ENCODE data around the gene DCP1B.

Gene DCP1B

DNA sequence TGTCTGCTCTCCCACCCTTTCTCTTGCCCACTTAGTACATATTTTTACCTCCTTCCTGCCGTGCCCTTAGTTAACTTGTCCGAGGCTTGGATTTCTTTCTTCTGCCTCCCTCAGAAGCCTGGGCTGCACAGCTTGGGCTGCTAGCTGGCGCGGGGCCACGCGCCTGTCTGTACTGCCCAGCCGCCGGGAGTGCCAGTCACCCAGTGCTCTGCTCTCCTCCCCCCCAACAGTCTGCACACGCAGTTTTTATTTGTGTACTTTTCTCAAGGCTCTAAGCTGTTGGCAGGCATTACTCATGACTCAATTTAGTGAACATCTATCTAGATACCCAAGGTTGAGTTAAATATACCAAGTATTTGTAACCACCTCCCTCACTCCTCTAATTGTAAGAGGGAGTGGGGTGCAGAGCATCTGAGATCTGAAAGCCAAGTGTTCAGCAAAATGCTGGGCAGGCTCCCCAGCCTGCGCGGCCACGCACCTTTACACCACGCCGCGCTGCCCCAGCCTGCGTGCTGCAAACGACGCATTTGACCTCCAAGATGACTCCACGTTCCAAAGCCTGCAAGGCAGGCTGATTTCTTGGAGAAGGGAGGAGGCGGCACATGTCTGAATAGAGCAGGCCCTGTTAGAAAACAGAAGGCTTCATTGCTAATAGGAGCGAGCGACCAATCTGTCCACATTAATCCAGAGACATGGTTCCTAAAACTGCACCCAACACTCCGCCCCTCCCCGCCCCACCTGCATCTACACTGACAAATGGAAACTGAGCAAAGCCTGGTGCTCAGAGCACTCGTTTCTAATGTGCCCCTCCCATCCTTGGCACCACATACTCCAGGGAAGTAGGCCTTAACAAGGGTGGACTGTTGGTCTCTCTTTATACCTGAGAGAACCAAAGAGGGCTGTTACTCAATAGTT is 67.6 kb downstream of the DCP1B start:
- no peak overlapping the region for H3K4me3 ChIP-seq (ENCODE audit: low read length)
- no peaks in the 10 kb centered on the region for H4K20me1 ChIP-seq (ENCODE audit: insufficient read depth, low read length)
- no peak overlapping the region for H2AFZ ChIP-seq (ENCODE audit: low read depth, low read length)
- peaks cover 30% of the 10 kb centered on the region for H3K4me1 ChIP-seq (ENCODE audit: low read length)
- no peaks in the 10 kb centered on the region for H3K36me3 ChIP-seq (replicated peaks; ENCODE audit: low read depth, low read length)
- no peaks in the 10 kb centered on the region for H3K9me3 ChIP-seq (ENCODE audit: insufficient read depth, low read length)
- no peak overlapping the region for H3K27ac ChIP-seq (ENCODE audit: low read length)
- TF ChIP-seq, protein P1, sequence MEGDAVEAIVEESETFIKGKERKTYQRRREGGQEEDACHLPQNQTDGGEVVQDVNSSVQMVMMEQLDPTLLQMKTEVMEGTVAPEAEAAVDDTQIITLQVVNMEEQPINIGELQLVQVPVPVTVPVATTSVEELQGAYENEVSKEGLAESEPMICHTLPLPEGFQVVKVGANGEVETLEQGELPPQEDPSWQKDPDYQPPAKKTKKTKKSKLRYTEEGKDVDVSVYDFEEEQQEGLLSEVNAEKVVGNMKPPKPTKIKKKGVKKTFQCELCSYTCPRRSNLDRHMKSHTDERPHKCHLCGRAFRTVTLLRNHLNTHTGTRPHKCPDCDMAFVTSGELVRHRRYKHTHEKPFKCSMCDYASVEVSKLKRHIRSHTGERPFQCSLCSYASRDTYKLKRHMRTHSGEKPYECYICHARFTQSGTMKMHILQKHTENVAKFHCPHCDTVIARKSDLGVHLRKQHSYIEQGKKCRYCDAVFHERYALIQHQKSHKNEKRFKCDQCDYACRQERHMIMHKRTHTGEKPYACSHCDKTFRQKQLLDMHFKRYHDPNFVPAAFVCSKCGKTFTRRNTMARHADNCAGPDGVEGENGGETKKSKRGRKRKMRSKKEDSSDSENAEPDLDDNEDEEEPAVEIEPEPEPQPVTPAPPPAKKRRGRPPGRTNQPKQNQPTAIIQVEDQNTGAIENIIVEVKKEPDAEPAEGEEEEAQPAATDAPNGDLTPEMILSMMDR (IDR thresholded peaks at IDR 0.05; ENCODE audit: low read depth, low read length), result no peak
- TF ChIP-seq EZH2phosphoT487 (IDR thresholded peaks at IDR 0.05; ENCODE audit: low read depth), result no peak
- 0 out of 2 replicates have a peak, but pooled peaks cover 1% of the 10 kb centered on the region for H3K27me3 ChIP-seq (ENCODE audit: low read depth, low read length)
- no peak overlapping the region for H3K9ac ChIP-seq (ENCODE audit: low read length)
- H3K4me2 ChIP-seq (ENCODE audit: low read length), result no peak overlapping the region
- no peaks in the 10 kb centered on the region for H3K79me2 ChIP-seq (ENCODE audit: low read length)

DNA sequence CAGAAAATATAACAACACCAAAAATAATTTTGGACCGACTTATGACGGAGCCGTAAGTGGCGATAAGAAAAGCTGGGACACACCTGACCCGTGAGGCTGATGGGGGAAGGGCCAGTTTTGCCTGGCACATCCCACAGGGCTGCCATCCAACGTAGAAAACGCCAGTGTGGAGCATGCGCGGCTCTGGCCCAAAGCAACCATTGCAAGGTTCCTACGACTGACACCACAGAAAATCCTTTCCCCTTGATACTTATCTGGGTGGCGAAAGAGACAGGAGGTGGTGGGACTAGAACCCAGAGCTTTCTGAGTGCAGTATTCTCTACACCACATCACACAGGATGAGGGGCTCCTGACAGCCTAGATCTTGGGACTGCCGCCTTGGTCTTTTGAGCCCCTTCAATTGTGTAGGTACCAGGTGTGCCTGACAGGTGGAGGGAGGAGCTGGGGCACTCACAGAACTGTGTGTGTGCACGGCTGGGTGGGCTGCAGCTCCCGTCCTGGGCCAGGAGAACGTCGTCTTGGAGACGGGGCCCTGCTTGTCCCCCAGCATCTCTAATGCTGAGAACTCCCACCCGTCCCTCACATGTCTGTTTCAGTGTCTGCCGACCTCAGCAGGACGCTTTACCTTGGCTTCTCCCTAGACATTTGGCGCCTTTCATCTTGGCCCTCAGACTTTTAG is 68.4 kb downstream of the DCP1B start:
- Histone ChIP-seq H3K79me2 (ENCODE audit: low read length) (no peaks in the 10 kb centered on the region), H2AFZ (ENCODE audit: low read depth, low read length) (no peak overlapping the region), H3K4me2 (ENCODE audit: low read length) (no peak overlapping the region), H3K9ac (ENCODE audit: low read length) (no peak overlapping the region), H3K27me3 (ENCODE audit: low read depth, low read length) (0 out of 2 replicates have a peak, but pooled peaks cover 2% of the 10 kb centered on the region), H3K4me3 (ENCODE audit: low read length) (no peak overlapping the region), H3K9me3 (ENCODE audit: insufficient read depth, low read length) (no peaks in the 10 kb centered on the region), H3K36me3 (replicated peaks; ENCODE audit: low read depth, low read length) (no peaks in the 10 kb centered on the region), H4K20me1 (ENCODE audit: insufficient read depth, low read length) (no peaks in the 10 kb centered on the region), H3K27ac (ENCODE audit: low read length) (no peak overlapping the region), H3K4me1 (ENCODE audit: low read length) (peaks cover 34% of the 10 kb centered on the region)
- no peak for TF ChIP-seq EZH2phosphoT487 (IDR thresholded peaks at IDR 0.05; ENCODE audit: low read depth)
- TF ChIP-seq, protein P1 (IDR thresholded peaks at IDR 0.05; ENCODE audit: low read depth, low read length), result no peak

DNA sequence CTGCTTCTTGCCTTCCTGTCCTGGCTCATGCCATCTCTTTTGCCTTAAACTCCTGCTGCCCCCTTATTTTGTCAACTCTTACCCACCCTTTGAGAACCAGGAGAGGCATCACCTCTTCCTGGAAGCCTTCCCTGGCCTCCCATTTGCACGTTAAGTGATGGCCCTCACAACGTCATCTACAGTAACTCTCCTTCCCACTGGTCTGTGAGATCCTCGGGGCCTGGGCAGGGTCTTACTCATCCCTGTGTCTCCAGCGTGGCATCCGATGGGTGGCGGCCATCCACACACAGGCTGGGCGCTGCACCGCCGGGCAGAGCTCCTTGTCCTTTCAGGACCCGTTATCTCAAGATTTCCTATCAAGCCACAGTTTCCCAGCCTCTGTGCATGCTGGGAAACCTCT is 69.0 kb downstream of the DCP1B start:
- Histone ChIP-seq H2AFZ (ENCODE audit: low read depth, low read length) (no peak overlapping the region), H3K27ac (ENCODE audit: low read length) (no peak overlapping the region), H4K20me1 (ENCODE audit: insufficient read depth, low read length) (no peaks in the 10 kb centered on the region), H3K9me3 (ENCODE audit: insufficient read depth, low read length) (no peaks in the 10 kb centered on the region), H3K36me3 (replicated peaks; ENCODE audit: low read depth, low read length) (no peaks in the 10 kb centered on the region), H3K27me3 (ENCODE audit: low read depth, low read length) (0 out of 2 replicates have a peak, but pooled peaks cover 2% of the 10 kb centered on the region), H3K79me2 (ENCODE audit: low read length) (no peaks in the 10 kb centered on the region), H3K4me2 (ENCODE audit: low read length) (no peak overlapping the region), H3K9ac (ENCODE audit: low read length) (no peak overlapping the region), H3K4me3 (ENCODE audit: low read length) (no peak overlapping the region), H3K4me1 (ENCODE audit: low read length) (peaks cover 40% of the 10 kb centered on the region)
- TF ChIP-seq EZH2phosphoT487 (IDR thresholded peaks at IDR 0.05; ENCODE audit: low read depth), result no peak
- TF ChIP-seq, protein P1 (IDR thresholded peaks at IDR 0.05; ENCODE audit: low read depth, low read length), result no peak

DNA sequence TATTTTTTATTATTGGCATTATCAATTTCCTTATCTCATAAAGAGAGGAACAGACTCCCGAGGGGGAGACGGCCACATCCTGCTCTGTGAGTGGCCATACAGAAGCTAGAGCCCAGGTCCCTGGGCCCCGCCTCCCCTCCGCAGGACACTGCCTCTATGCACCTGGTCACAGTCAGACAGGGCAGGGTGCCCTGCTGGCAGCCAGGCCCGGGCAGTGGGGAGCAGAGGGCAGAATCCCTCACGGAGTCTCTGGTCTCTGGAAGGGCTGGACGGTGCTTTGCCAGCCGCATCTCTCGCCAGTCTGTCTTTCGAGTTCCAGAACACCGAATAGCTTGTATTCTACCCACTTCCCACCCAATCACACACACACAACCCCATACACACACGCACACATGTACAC is 69.4 kb downstream of the DCP1B start:
- Histone ChIP-seq H4K20me1 (ENCODE audit: insufficient read depth, low read length) (no peaks in the 10 kb centered on the region), H3K4me1 (ENCODE audit: low read length) (peaks cover 43% of the 10 kb centered on the region), H3K27ac (ENCODE audit: low read length) (no peak overlapping the region), H3K4me2 (ENCODE audit: low read length) (no peak overlapping the region), H3K36me3 (replicated peaks; ENCODE audit: low read depth, low read length) (no peaks in the 10 kb centered on the region), H2AFZ (ENCODE audit: low read depth, low read length) (no peak overlapping the region), H3K9me3 (ENCODE audit: insufficient read depth, low read length) (no peaks in the 10 kb centered on the region), H3K27me3 (ENCODE audit: low read depth, low read length) (0 out of 2 replicates have a peak, but pooled peaks cover 2% of the 10 kb centered on the region), H3K79me2 (ENCODE audit: low read length) (no peaks in the 10 kb centered on the region), H3K9ac (ENCODE audit: low read length) (no peak overlapping the region), H3K4me3 (ENCODE audit: low read length) (no peak overlapping the region)
- TF ChIP-seq EZH2phosphoT487 (IDR thresholded peaks at IDR 0.05; ENCODE audit: low read depth), result no peak
- TF ChIP-seq, protein P1 (IDR thresholded peaks at IDR 0.05; ENCODE audit: low read depth, low read length), result no peak
